CD1c-positive myeloid dendritic cell (primary cell): ENCODE measurements around the gene PCDHGC3.
A peak's percentile ranks its signal among the peaks of the same experiment; 100 is the strongest.

Experiments used
- DNase-seq: peaks from one replicate; pipeline ENCODE4 v3.0.0-alpha.2; 2016; ENCODE audit errors: extremely low spot score

The PCDHGC3 gene

DNA sequence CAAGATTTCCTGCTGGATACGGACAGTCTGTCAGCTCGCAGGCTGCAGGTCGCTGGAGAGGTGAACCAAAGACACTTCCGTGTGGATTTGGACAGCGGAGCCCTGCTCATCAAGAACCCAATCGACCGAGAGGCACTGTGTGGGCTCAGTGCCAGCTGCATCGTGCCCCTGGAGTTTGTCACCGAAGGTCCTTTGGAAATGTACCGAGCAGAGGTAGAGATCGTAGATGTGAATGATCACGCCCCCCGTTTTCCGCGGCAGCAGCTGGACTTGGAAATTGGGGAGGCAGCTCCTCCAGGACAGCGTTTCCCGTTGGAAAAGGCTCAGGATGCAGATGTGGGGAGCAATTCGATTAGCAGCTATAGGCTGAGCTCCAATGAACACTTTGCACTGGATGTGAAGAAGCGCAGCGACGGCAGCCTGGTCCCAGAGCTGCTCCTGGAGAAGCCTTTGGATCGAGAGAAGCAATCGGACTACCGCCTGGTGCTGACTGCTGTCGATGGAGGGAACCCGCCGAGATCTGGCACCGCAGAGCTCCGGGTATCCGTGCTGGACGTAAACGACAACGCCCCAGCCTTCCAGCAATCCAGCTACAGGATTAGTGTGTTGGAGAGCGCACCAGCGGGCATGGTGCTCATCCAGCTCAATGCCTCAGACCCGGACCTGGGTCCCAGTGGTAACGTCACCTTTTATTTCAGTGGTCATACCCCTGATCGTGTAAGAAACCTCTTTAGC lies 9.7 kb downstream of the PCDHGC3 start:
- DNase-seq: no peak

DNA sequence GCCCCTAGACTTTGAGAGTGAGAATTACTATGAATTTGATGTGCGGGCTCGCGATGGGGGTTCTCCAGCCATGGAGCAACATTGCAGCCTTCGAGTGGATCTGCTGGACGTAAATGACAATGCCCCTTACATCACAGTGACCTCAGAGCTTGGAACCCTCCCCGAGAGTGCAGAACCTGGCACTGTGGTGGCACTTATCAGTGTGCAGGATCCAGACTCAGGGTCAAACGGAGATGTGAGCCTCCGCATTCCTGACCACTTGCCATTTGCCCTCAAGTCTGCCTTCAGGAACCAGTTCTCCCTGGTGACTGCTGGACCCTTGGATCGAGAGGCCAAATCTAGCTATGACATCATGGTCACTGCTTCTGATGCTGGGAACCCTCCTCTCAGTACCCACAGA lies 10.3 kb downstream of the PCDHGC3 start:
- no peak for DNase-seq

DNA sequence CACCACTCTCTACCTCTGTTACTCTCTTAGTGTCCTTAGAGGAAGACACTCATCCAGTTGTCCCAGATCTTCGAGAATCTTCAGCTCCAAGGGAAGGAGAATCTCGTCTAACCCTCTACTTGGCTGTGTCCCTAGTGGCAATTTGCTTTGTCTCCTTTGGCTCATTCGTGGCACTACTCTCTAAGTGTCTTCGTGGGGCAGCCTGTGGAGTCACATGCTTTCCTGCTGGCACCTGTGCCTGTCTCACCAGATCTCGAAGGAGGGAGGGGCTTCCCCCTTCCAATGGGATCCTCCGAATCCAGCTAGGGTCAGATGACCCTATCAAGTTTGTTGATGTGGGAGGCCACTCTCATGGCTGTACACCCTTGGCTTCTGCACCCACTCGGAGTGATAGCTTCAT lies 11.4 kb downstream of the PCDHGC3 start:
- DNase-seq: no peak

DNA sequence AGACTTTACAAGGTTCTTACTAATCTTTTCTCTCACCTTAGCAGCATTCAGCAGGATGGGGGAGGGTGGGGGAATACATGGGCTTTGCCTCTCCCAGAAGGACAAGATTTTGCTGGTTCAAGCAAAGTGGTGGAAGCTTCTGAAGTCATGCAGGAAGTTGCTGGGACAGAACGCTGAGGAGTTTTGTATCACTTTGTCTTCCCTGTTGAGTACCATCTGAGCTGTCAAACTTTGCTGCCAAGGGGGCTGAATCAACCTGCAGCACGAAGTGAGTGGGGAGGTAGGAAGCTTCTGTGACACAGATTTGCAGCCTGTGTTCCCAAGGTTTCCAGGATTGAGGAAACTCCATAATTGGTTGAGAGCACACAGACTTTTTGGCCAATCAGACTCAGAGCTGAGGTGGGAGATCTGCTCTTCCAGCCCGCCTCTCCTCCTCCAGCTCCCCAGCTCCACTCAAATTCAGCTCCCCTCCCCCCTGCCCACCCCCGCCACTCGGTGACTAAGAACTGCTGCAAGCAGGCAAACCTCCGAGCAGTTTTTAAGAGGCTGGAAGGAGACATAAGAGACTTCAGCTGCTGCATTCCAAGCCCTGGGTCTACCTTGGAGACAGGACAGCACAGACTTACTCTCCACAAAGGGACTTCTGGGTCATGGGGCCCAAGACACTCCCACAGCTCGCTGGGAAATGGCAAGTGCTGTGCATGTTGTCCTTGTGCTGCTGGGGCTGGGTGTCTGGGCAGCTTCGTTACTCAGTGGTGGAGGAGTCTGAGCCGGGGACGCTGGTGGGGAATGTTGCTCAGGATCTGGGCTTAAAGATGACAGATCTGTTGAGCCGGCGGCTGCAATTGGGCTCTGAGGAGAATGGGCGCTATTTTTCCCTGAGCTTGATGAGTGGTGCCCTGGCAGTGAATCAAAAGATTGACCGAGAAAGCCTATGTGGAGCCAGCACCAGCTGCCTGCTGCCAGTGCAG lies 13.1 kb downstream of the PCDHGC3 start, which contains the start of gene PCDHGC5:
TSS of gene PCDHGC5 (plus strand) at position 491 of the 971 bp plus-strand sequence. CDS start at position 651, 160 bp downstream.
- no peak for DNase-seq

DNA sequence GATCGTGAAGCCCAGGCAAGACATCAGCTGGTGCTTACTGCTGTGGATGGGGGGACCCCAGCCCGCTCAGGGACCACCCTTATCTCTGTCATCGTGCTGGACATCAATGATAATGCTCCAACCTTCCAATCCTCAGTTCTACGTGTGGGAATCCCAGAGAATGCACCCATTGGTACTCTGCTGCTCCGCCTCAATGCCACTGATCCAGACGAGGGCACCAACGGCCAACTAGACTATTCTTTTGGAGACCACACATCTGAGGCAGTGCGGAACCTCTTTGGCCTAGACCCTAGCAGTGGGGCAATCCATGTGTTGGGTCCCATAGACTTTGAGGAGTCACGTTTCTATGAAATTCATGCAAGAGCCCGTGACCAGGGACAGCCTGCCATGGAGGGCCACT lies 14.1 kb downstream of the PCDHGC3 start:
- DNase-seq: no peak

DNA sequence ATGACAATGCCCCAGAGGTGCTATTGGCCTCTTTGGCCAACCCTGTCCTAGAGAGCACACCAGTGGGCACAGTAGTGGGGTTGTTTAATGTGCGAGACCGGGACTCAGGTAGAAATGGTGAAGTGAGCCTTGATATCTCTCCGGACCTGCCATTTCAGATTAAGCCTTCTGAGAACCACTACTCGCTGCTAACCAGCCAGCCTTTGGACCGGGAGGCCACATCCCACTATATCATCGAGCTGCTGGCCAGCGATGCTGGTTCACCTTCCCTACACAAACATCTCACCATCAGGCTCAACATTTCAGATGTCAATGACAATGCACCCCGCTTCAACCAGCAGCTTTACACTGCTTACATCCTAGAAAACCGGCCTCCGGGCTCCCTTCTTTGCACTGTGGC lies 14.5 kb downstream of the PCDHGC3 start:
- no peak for DNase-seq

DNA sequence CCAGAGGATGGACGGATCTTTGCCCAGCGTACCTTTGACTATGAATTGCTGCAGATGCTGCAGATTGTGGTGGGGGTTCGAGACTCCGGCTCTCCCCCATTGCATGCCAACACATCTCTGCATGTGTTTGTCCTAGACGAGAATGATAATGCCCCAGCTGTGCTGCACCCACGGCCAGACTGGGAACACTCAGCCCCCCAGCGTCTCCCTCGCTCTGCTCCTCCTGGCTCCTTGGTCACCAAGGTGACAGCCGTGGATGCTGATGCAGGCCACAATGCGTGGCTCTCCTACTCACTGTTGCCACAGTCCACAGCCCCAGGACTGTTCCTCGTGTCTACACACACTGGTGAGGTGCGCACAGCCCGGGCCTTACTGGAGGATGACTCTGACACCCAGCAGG lies 15.0 kb downstream of the PCDHGC3 start:
- no peak for DNase-seq

DNA sequence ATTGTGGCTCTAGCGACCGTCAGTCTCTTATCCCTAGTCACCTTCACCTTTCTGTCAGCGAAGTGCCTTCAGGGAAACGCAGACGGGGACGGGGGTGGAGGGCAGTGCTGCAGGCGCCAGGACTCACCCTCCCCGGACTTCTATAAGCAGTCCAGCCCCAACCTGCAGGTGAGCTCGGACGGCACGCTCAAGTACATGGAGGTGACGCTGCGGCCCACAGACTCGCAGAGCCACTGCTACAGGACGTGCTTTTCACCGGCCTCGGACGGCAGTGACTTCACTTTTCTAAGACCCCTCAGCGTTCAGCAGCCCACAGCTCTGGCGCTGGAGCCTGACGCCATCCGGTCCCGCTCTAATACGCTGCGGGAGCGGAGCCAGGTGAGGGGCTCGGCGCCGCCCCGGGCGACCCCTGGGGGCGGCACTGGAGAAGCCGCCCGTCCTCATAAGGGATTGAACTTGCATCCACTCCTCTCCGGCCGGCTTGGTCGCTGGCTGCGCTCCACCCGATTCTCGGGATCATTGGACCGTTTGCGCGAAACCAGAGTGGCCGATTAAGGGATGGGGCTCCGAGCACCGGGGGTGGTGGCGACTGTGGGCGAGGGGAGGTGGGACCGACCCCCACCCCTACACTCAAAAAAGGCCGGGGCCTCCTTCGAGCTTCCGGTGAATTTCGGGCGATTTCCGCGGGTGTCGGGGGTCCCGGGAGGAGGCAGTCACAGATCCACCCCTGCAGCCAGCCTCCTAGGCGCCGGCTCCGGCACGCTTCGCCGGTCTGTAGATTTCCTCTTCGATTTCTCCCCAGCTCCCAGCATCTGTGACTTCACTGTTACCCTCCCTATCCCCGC lies 15.8 kb downstream of the PCDHGC3 start:
- no peak for DNase-seq

DNA sequence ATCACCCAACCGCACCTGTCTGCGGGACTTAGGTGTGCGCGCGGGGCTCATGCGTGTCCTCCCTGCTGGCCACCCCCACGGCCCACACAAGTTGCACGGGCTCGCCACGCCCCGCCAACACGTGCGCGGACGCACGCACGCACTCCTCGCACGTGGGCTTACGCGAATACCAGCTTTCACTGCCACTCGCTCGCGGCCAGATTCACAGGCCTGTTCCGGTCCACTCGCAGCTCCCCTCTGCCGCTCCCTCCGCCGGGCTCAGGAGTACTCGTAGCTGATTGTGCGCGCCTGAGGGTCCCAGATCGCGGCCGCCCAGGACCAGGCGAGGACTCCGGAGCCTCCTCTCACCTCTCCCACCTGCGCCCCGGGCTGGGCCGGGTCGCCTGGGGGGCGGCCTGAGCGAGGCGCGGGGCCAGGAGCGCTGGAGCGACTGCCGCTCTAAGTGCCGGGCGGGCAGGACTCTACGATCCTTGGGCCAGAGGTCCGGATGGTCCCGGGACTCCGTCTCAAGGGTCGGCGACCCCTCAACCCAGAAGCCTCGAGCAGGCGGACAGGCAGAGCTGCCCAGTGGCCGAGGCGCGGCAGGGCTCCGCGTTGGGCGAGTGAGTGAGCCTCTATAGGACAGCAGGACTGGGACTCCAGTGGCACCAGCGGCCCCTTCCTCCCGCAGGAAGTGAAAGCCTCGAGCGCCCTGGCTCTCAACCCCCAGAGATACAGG lies 16.6 kb downstream of the PCDHGC3 start:
- DNase-seq: peak; percentile 27

DNA sequence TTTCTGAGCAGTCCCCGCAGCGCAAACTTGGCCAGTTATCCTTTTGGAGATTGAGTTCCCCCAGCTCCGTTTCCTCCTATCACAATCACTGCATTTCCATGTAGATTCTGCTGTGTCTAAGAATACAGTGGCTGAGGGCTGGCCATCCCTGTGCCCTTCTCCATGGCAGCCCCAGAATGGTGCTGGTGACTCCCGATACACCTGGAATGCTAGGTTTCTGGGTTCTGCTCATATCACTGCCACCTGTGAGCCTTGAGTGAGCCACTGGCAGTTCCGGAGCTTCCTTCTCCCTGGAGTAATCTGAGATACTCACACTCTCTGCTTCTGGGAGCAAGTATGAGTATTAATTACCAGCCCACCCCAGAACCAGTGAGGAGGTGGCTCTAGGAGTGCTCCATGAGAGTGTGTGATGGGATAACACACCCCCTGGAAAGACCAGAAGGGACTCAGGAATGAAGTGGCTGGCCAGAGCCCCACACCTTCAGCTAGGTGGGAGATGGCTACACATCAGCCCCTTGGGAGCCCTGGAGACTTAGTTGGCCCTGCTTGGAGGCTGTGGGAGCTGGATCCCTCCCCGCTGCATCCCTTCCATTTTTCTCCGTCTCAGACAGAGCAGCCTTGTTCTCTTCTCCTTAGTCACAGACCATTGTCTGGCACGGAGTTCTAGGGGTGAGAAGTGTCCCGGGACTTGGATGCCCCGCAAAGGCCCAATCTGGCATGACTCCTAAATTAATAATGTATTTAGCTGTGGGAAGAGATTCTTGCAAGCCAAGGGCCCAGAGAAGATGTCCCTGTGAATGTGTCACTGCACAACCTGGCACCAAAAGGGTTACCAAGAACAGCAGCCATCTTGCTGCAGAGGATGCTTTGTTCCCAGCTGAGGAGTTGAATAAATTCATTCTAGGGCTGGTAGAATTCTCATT lies 18.0 kb downstream of the PCDHGC3 start:
- no peak for DNase-seq

DNA sequence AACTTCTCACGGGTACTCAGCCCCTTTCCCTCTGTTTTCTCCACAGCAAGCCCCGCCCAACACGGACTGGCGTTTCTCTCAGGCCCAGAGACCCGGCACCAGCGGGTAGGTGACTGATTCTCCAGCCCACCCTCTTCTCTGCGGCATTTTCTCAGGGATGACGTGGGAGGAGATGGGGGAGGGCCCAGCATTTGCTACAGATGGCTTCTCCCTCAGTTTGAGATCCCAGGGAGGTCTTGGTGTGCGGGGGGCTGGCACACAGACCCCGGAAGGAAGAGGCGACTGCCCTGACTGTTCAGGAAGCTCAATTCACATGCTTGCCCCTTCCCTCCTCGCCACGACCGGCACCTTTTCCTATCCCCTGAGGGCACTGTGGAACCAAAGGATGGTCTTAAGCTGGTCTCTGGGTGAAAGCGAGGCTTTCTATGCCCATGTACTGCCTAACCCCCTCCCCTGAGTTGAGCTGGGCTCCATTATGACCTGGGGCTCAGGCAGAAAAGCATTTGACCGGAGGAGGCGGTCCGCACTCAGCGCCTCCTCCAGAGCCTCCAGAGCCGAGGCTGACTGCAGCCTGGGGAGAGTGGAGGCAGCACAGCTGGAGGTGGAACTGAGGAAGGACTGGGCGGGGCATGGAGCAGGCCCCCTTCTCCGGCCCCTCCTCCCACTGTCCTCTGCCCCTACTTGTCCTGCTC lies 19.1 kb downstream of the PCDHGC3 start:
- DNase-seq: no peak

DNA sequence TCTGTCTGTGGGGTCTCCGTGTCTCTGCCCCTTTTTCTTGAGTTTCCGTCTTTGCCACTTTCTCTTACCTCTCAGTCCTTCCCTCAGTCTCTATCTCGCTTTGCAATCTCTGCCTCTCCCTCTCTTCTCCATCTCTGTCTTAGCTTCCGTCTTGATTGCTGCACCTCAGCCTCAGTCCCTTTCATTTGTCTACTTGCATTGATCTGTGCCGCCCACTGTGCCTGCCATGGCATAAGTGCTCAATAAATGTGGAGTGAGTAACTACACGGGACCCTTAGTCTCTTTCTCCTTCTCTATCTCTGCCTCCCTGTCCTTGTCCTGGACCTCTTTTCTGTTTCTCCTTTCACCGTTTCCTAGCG lies 19.7 kb downstream of the PCDHGC3 start:
- no peak for DNase-seq

DNA sequence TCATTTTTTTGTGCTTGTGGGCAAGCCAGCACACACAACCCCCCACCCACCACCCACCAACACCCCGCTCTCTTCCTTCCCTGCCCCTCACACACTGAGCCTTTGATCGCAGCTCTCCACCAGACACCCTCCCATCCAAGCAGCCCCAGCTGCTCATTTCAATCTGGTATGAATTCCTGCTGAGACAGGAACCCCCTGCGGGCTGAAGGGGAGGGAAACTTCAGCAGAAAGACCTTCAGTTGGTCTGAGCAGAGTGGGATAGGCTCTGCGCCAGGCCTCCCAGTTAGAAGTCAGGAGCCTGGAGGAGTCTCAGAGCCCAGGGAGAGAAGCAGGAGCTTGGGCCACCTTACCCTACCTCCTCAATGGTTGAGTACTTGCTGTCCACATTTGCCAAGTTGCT lies 20.3 kb downstream of the PCDHGC3 start:
- DNase-seq: no peak

DNA sequence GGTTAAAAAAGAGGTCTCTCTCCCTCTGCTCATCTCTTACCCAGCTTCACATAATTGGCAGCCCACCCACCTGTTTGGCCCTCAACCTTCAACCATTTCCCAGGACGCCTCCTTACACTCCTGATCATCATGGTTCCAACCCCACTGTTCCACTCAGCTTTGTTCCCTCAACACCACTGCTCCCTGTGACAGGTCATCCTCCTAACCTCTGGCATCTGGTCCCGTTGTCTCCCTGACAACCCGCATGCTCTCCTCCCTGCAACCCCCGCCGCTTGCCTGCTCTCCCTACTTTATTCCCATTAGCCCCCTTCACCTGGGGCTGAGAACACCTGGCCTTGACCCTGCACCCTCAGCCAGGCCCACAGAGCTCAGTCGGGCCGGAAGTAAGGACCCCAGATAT lies 26.0 kb downstream of the PCDHGC3 start:
- no peak for DNase-seq

DNA sequence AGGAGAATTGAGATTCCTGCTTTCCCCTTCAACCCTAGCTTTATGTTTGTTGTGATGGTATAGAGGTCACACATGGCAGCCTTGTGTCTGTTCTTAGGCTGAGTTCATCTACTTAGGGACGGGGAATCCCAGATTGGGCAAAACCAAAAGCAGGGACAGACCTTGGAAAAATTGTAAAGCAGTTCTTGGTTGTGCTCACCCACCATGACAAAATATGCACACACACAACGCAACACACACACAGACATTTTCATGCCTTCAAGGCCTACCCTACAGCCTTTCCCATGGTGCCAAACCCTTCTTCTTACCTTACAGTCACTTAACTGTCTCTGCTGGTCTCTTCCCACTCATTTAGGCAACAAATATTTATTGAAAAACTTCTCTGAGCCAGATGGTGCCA lies 27.9 kb downstream of the PCDHGC3 start:
- DNase-seq: no peak

DNA sequence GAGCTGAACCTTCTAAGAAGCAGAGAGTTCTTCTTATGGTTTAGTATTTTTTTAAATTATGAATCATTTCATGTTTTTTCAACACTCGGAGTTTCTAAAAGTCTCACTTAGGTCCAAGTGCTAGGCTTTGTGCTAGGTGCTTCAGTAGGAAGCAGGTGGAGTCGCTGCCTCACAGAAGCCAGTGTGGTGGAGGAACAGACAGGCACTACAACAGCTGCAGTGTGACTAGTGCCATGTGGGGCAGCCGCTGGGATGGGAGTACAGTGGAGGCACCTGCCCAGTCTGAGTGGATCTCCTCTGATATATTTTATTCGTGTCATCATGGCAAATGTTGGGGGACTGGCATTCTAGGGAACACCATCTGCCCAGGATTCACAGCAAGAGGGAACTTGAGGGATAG lies 28.4 kb downstream of the PCDHGC3 start:
- no peak for DNase-seq

DNA sequence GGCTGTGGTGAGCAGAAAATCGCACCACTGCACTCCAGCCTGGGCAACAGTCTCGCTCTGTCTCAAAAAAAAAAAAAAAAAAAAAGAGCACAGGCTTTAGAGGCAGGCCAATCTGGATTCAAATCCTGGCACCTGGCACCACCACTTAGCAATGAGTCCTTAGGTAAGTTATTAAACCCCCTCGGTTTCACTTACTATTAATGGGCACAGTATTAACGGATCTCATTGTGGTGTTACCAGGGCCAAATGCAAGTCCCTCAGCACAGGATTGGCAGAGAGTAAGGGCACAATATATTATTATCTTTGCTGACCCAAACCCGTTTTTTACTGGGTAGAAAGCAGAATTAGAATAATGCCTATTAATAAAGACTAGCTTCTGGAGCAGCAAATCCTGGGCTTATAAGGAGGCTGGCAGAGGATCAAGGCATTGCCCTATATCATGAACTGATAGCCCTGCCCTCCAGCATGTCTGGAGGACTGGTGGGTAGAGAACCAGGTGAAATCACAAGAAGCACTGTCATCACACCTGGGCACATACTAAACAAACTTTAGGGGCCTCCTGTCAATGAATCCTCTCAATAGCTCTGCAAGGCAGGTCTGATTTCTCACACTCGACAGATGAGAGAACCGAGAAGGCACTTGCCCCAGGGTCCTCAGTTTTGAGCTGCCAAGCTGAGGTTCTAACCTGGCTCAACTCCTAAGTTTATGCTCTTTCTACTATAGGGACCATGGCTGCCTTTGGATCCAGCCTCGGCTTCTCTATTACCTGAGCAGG lies 30.8 kb downstream of the PCDHGC3 start:
- no peak for DNase-seq

DNA sequence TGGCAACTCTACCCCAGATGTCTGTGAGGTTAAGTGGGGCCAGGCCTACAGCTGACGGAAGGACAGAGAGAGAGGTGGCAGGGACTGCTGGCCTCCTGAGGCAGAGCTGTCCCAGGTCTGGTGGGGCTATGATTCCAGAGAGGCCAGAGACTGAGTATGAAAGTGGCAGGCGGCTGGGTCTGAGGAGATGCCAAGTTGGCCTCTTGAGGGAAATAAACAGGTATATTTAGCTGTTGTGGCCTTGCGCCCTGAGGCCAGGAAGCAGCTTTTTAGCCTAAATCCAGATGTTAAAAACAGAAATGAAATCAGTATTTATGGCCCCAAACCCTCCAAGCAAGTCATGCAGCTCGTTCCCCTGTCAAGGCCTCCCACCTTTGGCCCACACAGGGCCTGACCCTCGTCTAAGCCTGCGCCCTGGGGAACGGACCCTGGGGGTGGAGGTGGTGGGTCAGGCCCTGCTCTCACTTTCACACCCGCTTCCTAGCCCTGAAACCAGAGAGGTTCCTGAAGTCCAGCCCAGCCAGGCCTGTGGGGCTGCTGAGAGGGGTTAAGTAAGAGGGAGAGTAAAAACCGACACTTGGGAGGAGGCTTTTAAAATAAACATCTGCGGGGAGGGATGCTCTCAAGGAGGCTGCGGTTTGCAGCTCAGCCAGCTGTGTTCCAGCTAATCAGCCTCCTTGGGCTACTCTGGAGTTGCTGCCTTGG lies 31.8 kb downstream of the PCDHGC3 start:
- DNase-seq: no peak
